Activated naive CD4-positive, alpha-beta T cell treated with Interleukin-2 at 50 U/mL for 16 hours (primary cell): ENCODE results near the gene COX8A.

ENCODE experiments used
- DNase-seq: peaks from one replicate; pipeline ENCODE4 v3.0.0-alpha.2; 2020

COX8A gene

GRCh38 chr11:64003807-64004589 is 29.6 kb downstream of the COX8A start:
- no peak for DNase-seq

GRCh38 chr11:64004590-64004984 is 30.2 kb downstream of the COX8A start:
- no peak for DNase-seq

GRCh38 chr11:64005691-64006090 is 31.3 kb downstream of the COX8A start:
- no peak for DNase-seq

- no peak for DNase-seq
These were observed 32.0 kb downstream of the COX8A start for GRCh38 chr11:64006398-64006797.

GRCh38 chr11:64007160-64007628 is 32.8 kb downstream of the COX8A start:
- no peak for DNase-seq

GRCh38 chr11:64007629-64008282 is 33.3 kb downstream of the COX8A start:
- no peak for DNase-seq

- no peak for DNase-seq
These were observed 34.0 kb downstream of the COX8A start for GRCh38 chr11:64008283-64008913.

- no peak for DNase-seq
These were observed 34.7 kb downstream of the COX8A start for GRCh38 chr11:64008914-64009633.

- no peak for DNase-seq
These were observed 35.3 kb downstream of the COX8A start for GRCh38 chr11:64009710-64010109.

- DNase-seq: no peak
These were observed 36.4 kb downstream of the COX8A start for GRCh38 chr11:64010783-64011182.

- no peak for DNase-seq
These were observed 37.0 kb downstream of the COX8A start for GRCh38 chr11:64011371-64011770.

GRCh38 chr11:64013141-64013896 is 38.9 kb downstream of the COX8A start:
- no peak for DNase-seq

- DNase-seq: no peak
These were observed 39.9 kb downstream of the COX8A start for GRCh38 chr11:64014356-64014755.

- no peak for DNase-seq
These were observed 41.1 kb downstream of the COX8A start for GRCh38 chr11:64015510-64015909.

- DNase-seq: no peak
These were observed 41.8 kb downstream of the COX8A start for GRCh38 chr11:64015935-64016845.

- DNase-seq: no peak
These were observed 43.5 kb downstream of the COX8A start for GRCh38 chr11:64017945-64018224.

- DNase-seq: no peak
These were observed 43.9 kb downstream of the COX8A start for GRCh38 chr11:64018310-64018709.

GRCh38 chr11:64019106-64020037 is 45.0 kb downstream of the COX8A start:
- DNase-seq: no peak

GRCh38 chr11:64020976-64021756 is 46.7 kb downstream of the COX8A start:
- no peak for DNase-seq

GRCh38 chr11:64021757-64022093 is 47.3 kb downstream of the COX8A start:
- no peak for DNase-seq
